GM12878 (cell line): ENCODE data around the gene THAP10. TPM values are rescaled to one million over a fixed set of nuclear protein-coding genes. Genes with fewer than 3 reads are reported as not detected.

Experiments used
- ATAC-seq: fragments of 200-7000 bp; cut with Tn5 transposase; 3 replicates; pipeline ENCODE4 v1.9.1; 2020; ENCODE audit warnings: mild to moderate bottlenecking, moderate library complexity
- BruUV-seq: library from RNA; stranded (reverse); fragments of 400-500 nt; replicated peaks from 2 replicates; lab custom pipeline; 2021; lab: Mats Ljungman, UMichigan
- CTCF ChIA-PET: fragments of 300-600 bp; sonication (Branson Sonifier 250); formaldehyde crosslinking; extraction: SDS; loops from one replicate; lab custom pipeline; 2021; ENCODE audit warnings: inconsistent platforms; lab: Yijun Ruan, JAX
- POLR2A ChIA-PET: fragments of 350-600 bp; formaldehyde crosslinking; extraction: SDS; loops from one replicate; lab custom pipeline; 2021; ENCODE audit warnings: inconsistent platforms; lab: Charles Lee
- RAD21 ChIA-PET: fragments of 300-600 bp; sonication (Branson Sonifier 250); formaldehyde crosslinking; loops from one replicate; lab custom pipeline; 2023; ENCODE audit warnings: antibody characterized with exemption; ENCODE audit not compliant: unreplicated experiment; lab: Charles Lee
- SMC1A ChIA-PET: fragments of 300-600 bp; sonication (Branson Sonifier 250); formaldehyde crosslinking; loops from one replicate; lab custom pipeline; 2023; ENCODE audit not compliant: unreplicated experiment, uncharacterized antibody; lab: Charles Lee
- DNase-seq: peaks from one replicate; pipeline ENCODE4 v3.0.0-alpha.2; 2011; ENCODE audit warnings: low read depth, low spot score
- FAIRE-seq: peaks from 3 replicates; lab custom pipeline; 2011; peaks lifted over from hg19 to GRCh38; lab: Jason Lieb, UNC
- H2AFZ ChIP-seq: 2 replicates; pipeline ENCODE4 v1.6.0; 2011; ENCODE audit warnings: low read depth, low read length, control low read depth; ENCODE audit not compliant: control insufficient read depth
- H3K27ac ChIP-seq: 2 replicates; pipeline ENCODE4 v1.5.1; 2011; ENCODE audit warnings: control low read depth; ENCODE audit not compliant: control insufficient read depth, insufficient read depth
- H3K27me3 ChIP-seq, 2 experiments: replicated peaks in 1 of 2; 2 replicates each; pipeline versions ENCODE4 v1.6.0 to v1.6.1; 2011; ENCODE audit warnings: low read length in 1 of 2; ENCODE audit not compliant: control insufficient read depth in 2 of 2, insufficient read depth in 2 of 2
- H3K36me3 ChIP-seq, 2 experiments: 2 replicates each; pipeline ENCODE4 v1.5.1; 2011; ENCODE audit warnings: low read length in 1 of 2; ENCODE audit not compliant: control insufficient read depth in 2 of 2, insufficient read depth in 2 of 2
- H3K4me1 ChIP-seq: 2 replicates; pipeline ENCODE4 v1.6.1; 2011; ENCODE audit warnings: mild to moderate bottlenecking, low read length, moderate library complexity, mixed read lengths; ENCODE audit not compliant: control insufficient read depth, insufficient read depth
- H3K4me2 ChIP-seq: 2 replicates; pipeline ENCODE4 v1.6.0; 2011; ENCODE audit warnings: control low read depth; ENCODE audit not compliant: control insufficient read depth, insufficient read depth
- H3K4me3 ChIP-seq: fragments of 200-600 bp; sonication (generic); 2 replicates; pipeline ENCODE4 v1.5.1; 2016
- H3K79me2 ChIP-seq: 2 replicates; pipeline ENCODE4 v1.6.0; 2011; ENCODE audit warnings: low read length; ENCODE audit not compliant: control insufficient read depth, insufficient read depth
- H3K9ac ChIP-seq: 2 replicates; pipeline ENCODE4 v1.8.0; 2011; ENCODE audit warnings: low read length, control low read depth, mixed read lengths; ENCODE audit not compliant: control insufficient read depth, insufficient read depth
- H3K9me3 ChIP-seq: replicated peaks from 3 replicates; pipeline ENCODE4 v1.5.1; 2011; ENCODE audit warnings: mild to moderate bottlenecking, low read length; ENCODE audit not compliant: control insufficient read depth, insufficient read depth
- H4K20me1 ChIP-seq: 2 replicates; pipeline ENCODE4 v1.6.0; 2011; ENCODE audit not compliant: control insufficient read depth, insufficient read depth
- EED ChIP-seq: sonication (generic); IDR thresholded peaks from 2 replicates; pipeline ENCODE4 v1.6.1; 2016; ENCODE audit warnings: antibody characterized with exemption, low read depth
- EP300 ChIP-seq, 2 experiments: fragments of 150-350 bp in 1 of 2; IDR thresholded peaks; 2 replicates each; pipeline ENCODE4 v1.6.1; 2011 to 2012; ENCODE audit warnings: low read depth in 2 of 2, low read length in 2 of 2, borderline replicate concordance in 1 of 2, improper control_type of control experiment in 1 of 2, inconsistent platforms in 1 of 2; ENCODE audit not compliant: control insufficient read depth in 1 of 2
- HCFC1 ChIP-seq: fragments of 150-350 bp; IDR thresholded peaks from 2 replicates; pipeline ENCODE4 v1.6.1; 2014; ENCODE audit warnings: low read length
- HDAC6 ChIP-seq: fragments of 200-600 bp; sonication (generic); IDR thresholded peaks from one replicate; pipeline ENCODE4 v1.8.0; 2017; ENCODE audit warnings: antibody characterized with exemption; ENCODE audit not compliant: unreplicated experiment
- IKZF1 ChIP-seq: fragments of 450-650 bp; conservative IDR thresholded peaks from 2 replicates; pipeline ENCODE4 v1.6.1; 2017; ENCODE audit warnings: antibody characterized with exemption, mild to moderate bottlenecking
- IKZF2 ChIP-seq, 2 experiments: fragments of 450-650 bp; IDR thresholded peaks; 2 replicates each; pipeline ENCODE4 v1.6.1; 2017; ENCODE audit warnings: mild to moderate bottlenecking in 2 of 2, moderate library complexity in 2 of 2
- KDM1A ChIP-seq: fragments of 200-600 bp; sonication (generic); IDR thresholded peaks from 2 replicates; pipeline ENCODE4 v1.6.1; 2016; ENCODE audit warnings: borderline replicate concordance
- MYB ChIP-seq: fragments of 150-350 bp; IDR thresholded peaks from 2 replicates; pipeline ENCODE4 v1.6.1; 2014; ENCODE audit warnings: mild to moderate bottlenecking, low read depth, low read length, borderline replicate concordance
- MYC ChIP-seq: IDR thresholded peaks from 2 replicates; pipeline ENCODE4 v1.6.1; 2011; ENCODE audit warnings: mild to moderate bottlenecking, low read length, moderate library complexity, inconsistent platforms; ENCODE audit not compliant: insufficient read depth, insufficient replicate concordance, insufficient read length, severe bottlenecking
- RCOR1 ChIP-seq: conservative IDR thresholded peaks from 2 replicates; pipeline ENCODE4 v1.6.1; 2012; ENCODE audit warnings: low read depth, low read length, improper control_type of control experiment
- REST ChIP-seq: IDR thresholded peaks from 2 replicates; pipeline ENCODE4 v1.6.1; 2012; ENCODE audit warnings: mild to moderate bottlenecking, low read depth, low read length
- TBL1XR1 ChIP-seq: IDR thresholded peaks from 2 replicates; pipeline ENCODE4 v1.6.1; 2012; ENCODE audit warnings: low read depth, low read length, improper control_type of control experiment
- ZNF384 ChIP-seq: IDR thresholded peaks from 2 replicates; pipeline ENCODE4 v1.6.1; 2012; ENCODE audit warnings: low read depth, mild to moderate bottlenecking, low read length, improper control_type of control experiment, borderline replicate concordance
- WGBS: methylation state at CpG from one replicate; pipeline ENCODE4 v1.1.6; 2016; ENCODE audit warnings: low lambda C conversion rate; ENCODE audit not compliant: insufficient replicate concordance, insufficient coverage; ENCODE audit errors: missing lambda C conversion rate; 5-methylcytosine and 5-hydroxymethylcytosine counted together
- in situ Hi-C: fragments of 300-500 bp; cut with MboI; formaldehyde crosslinking; loops from 9 replicates; pipeline ENCODE4 v1.14.3; 2018; ENCODE audit warnings: mixed read lengths
- intact Hi-C: fragments of 100-400 bp; cut with micrococcal nuclease; formaldehyde crosslinking; loops from one replicate; pipeline ENCODE4 v1.14.2; 2022; ENCODE audit not compliant: unreplicated experiment
- polyA plus RNA-seq, 11 experiments: library from polyadenylated mRNA; depleted of rRNA in 4 of 11; unstranded in 6 of 11; stranded (reverse) in 5 of 11; fragments of >200 nt; fragmentation: Nextera tagmentation in 4 of 11; fragmentation: Illumina TruSeq in 1 of 11; extraction: Ambion mirVana in 4 of 11; extraction: Trizol in 1 of 11; gene quantifications; 1 replicate in 1 of 11; 2 replicates in 10 of 11; pipeline versions ENCODE4 v1.2.1 to v1.2.3, GENCODE V29; 2011 to 2016; ENCODE audit warnings: inconsistent platforms in 2 of 11, missing spikeins in 2 of 11, low read depth in 1 of 11
- total RNA-seq, 4 experiments: library from RNA; depleted of rRNA in 3 of 4; stranded (reverse); fragments of >200 nt in 3 of 4; fragmentation: Illumina TruSeq in 1 of 4; extraction: Trizol in 1 of 4; gene quantifications; 2 replicates each; pipeline versions ENCODE4 v1.2.1 to v1.2.3, GENCODE V29; 2013 to 2021
- TF ChIP-seq, protein P1 (sequence below): IDR thresholded peaks from 2 replicates; pipeline ENCODE4 v1.6.1; 2012; ENCODE audit warnings: low read depth, low read length, improper control_type of control experiment
- TF ChIP-seq, protein P2 (sequence below): fragments of 450-650 bp; formaldehyde crosslinking; IDR thresholded peaks from 2 replicates; pipeline ENCODE4 v1.5.0; 2022; ENCODE audit warnings: mild to moderate bottlenecking, missing genetic modification characterization

The THAP10 gene
- total and polyA plus RNA-seq, 10 of the 15 experiments (the other 5 are each of a cell fraction or from before 2014, with no cell fraction given) = 0.35 to 5.2 (median 1.4) TPM

GRCh38 chr15:70833861-70834765, 58.1 kb downstream of the THAP10 start:
- ChIA-PET CTCF (no interaction called here), SMC1A (no interaction called here), RAD21 (no interaction called here), POLR2A (no interaction called here)
- Histone ChIP-seq H3K4me3 (no peak overlapping the region), H3K9me3 (no peaks in the 10 kb centered on the region), H4K20me1 (no peaks in the 10 kb centered on the region), H3K9ac (no peak overlapping the region), H3K4me2 (no peak overlapping the region), H3K79me2 (no peaks in the 10 kb centered on the region), H3K27me3 (no peaks in the 10 kb centered on the region), H2AFZ (no peak overlapping the region), H3K4me1 (no peaks in the 10 kb centered on the region), H3K27ac (no peak overlapping the region), H3K36me3 (no peaks in the 10 kb centered on the region)
- intact Hi-C loops = no loop called here
- in situ Hi-C loops = no loop called here
- ATAC-seq (no peak), DNase-seq (no peak), FAIRE-seq (no peak)
- BruUV-seq = no TSS peak
- 24% methylated on average over 9 of the region's 9 CpGs for WGBS
- TF ChIP-seq EP300 (IDR thresholded peaks at IDR 0.05; ENCODE audit: borderline replicate concordance in 1 of 2, control insufficient read depth in 1 of 2, low read depth in 2 of 2, low read length in 2 of 2) (no peak), MYB (no peak), RCOR1 (no peak), TBL1XR1 (no peak), ZNF384 (no peak), KDM1A (no peak), REST (no peak), HCFC1 (no peak), IKZF1 (no peak), IKZF2 (IDR thresholded peaks at IDR 0.05) (no peak), EED (no peak), HDAC6 (no peak), MYC (no peak)
- TF ChIP-seq, protein P1, sequence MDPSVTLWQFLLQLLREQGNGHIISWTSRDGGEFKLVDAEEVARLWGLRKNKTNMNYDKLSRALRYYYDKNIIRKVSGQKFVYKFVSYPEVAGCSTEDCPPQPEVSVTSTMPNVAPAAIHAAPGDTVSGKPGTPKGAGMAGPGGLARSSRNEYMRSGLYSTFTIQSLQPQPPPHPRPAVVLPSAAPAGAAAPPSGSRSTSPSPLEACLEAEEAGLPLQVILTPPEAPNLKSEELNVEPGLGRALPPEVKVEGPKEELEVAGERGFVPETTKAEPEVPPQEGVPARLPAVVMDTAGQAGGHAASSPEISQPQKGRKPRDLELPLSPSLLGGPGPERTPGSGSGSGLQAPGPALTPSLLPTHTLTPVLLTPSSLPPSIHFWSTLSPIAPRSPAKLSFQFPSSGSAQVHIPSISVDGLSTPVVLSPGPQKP = no peak
- TF ChIP-seq, protein P2, sequence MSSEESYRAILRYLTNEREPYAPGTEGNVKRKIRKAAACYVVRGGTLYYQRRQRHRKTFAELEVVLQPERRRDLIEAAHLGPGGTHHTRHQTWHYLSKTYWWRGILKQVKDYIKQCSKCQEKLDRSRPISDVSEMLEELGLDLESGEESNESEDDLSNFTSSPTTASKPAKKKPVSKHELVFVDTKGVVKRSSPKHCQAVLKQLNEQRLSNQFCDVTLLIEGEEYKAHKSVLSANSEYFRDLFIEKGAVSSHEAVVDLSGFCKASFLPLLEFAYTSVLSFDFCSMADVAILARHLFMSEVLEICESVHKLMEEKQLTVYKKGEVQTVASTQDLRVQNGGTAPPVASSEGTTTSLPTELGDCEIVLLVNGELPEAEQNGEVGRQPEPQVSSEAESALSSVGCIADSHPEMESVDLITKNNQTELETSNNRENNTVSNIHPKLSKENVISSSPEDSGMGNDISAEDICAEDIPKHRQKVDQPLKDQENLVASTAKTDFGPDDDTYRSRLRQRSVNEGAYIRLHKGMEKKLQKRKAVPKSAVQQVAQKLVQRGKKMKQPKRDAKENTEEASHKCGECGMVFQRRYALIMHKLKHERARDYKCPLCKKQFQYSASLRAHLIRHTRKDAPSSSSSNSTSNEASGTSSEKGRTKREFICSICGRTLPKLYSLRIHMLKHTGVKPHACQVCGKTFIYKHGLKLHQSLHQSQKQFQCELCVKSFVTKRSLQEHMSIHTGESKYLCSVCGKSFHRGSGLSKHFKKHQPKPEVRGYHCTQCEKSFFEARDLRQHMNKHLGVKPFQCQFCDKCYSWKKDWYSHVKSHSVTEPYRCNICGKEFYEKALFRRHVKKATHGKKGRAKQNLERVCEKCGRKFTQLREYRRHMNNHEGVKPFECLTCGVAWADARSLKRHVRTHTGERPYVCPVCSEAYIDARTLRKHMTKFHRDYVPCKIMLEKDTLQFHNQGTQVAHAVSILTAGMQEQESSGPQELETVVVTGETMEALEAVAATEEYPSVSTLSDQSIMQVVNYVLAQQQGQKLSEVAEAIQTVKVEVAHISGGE = no peak
